Measurements from ENCODE around the gene SCN3A. TPM values are rescaled to one million over a fixed set of nuclear protein-coding genes. Genes with fewer than 3 reads are reported as not detected.

SCN3A gene
- polyA plus RNA-seq, 1 donor (not counting 4 experiments of a cell fraction or from before 2014, with no cell fraction given) = 0.01 TPM

- no peak for DNase-seq (ENCODE audit: low read depth, low spot score)
- dilution Hi-C loops (cut with MboI; ENCODE audit: extremely low pct_ligation_motif_present, low sequenced_read_pairs) = no loop called here
- Histone ChIP-seq H3K79me2 (ENCODE audit: control insufficient read depth, insufficient read depth, low read length) (no peaks in the 10 kb centered on the region), H3K9me1 (ENCODE audit: control insufficient read depth, extremely low read depth, insufficient read depth, low read length) (no peaks in the 10 kb centered on the region), H3K4me1 (ENCODE audit: control insufficient read depth, extremely low read depth, insufficient read depth, low read length) (no peaks in the 10 kb centered on the region), H2AFZ (ENCODE audit: control insufficient read depth, low read length) (no peak overlapping the region), H3K4me2 (ENCODE audit: control insufficient read depth, extremely low read depth, insufficient read depth, low read depth, low read length) (no peak overlapping the region), H3K27me3 (ENCODE audit: control insufficient read depth, extremely low read depth, insufficient read depth, low read length) (no peaks in the 10 kb centered on the region), H3K9me3 (ENCODE audit: control insufficient read depth, low read depth, low read length) (no peaks in the 10 kb centered on the region), H3K4me3 (ENCODE audit: control insufficient read depth in 2 of 3, extremely low read depth in 1 of 3, insufficient read depth in 2 of 3, low read depth in 1 of 3, low read length in 3 of 3) (no peak overlapping the region), H3K36me3 (ENCODE audit: control insufficient read depth in 2 of 2, extremely low read depth in 1 of 2, insufficient read depth in 2 of 2, low read length in 2 of 2) (no peaks in the 10 kb centered on the region), H3K27ac (ENCODE audit: control insufficient read depth, insufficient read depth, low read length) (no peak overlapping the region), H4K20me1 (ENCODE audit: control insufficient read depth, extremely low read depth, insufficient read depth, low read length) (no peaks in the 10 kb centered on the region), H3K9ac (ENCODE audit: control insufficient read depth, extremely low read depth, insufficient read depth, low read length) (no peak overlapping the region)
- no peak for TF ChIP-seq CTCF (optimal IDR thresholded peaks at IDR 0.05 in 1 of 3, IDR thresholded peaks at IDR 0.05 in 1 of 3, conservative IDR thresholded peaks at IDR 0.05 in 1 of 3; ENCODE audit: extremely low read depth in 1 of 3, insufficient read depth in 2 of 3, low read length in 3 of 3)
- TF ChIP-seq EZH2 (IDR thresholded peaks at IDR 0.05; ENCODE audit: low read length) = no peak
- no peak for FAIRE-seq
These were observed 21.1 kb upstream of the SCN3A start for GRCh38 chr2:165224941-165225340.

GRCh38 chr2:165219481-165219880 lies 15.6 kb upstream of the SCN3A start:
- no peaks in the 10 kb centered on the region for H3K9me1 ChIP-seq (ENCODE audit: control insufficient read depth, extremely low read depth, insufficient read depth, low read length)
- DNase-seq (ENCODE audit: low read depth, low spot score) = no peak
- no peaks in the 10 kb centered on the region for H3K4me1 ChIP-seq (ENCODE audit: control insufficient read depth, extremely low read depth, insufficient read depth, low read length)
- H4K20me1 ChIP-seq (ENCODE audit: control insufficient read depth, extremely low read depth, insufficient read depth, low read length) = no peaks in the 10 kb centered on the region
- H3K4me3 ChIP-seq (ENCODE audit: control insufficient read depth in 2 of 3, extremely low read depth in 1 of 3, insufficient read depth in 2 of 3, low read depth in 1 of 3, low read length in 3 of 3) = no peak overlapping the region
- H3K27me3 ChIP-seq (ENCODE audit: control insufficient read depth, extremely low read depth, insufficient read depth, low read length) = no peaks in the 10 kb centered on the region
- no peaks in the 10 kb centered on the region for H3K9me3 ChIP-seq (ENCODE audit: control insufficient read depth, low read depth, low read length)
- no peak overlapping the region for H3K9ac ChIP-seq (ENCODE audit: control insufficient read depth, extremely low read depth, insufficient read depth, low read length)
- no peak overlapping the region for H3K27ac ChIP-seq (ENCODE audit: control insufficient read depth, insufficient read depth, low read length)
- H3K79me2 ChIP-seq (ENCODE audit: control insufficient read depth, insufficient read depth, low read length) = no peaks in the 10 kb centered on the region
- no peak overlapping the region for H3K4me2 ChIP-seq (ENCODE audit: control insufficient read depth, extremely low read depth, insufficient read depth, low read depth, low read length)
- no peak for FAIRE-seq
- dilution Hi-C loops (cut with MboI; ENCODE audit: extremely low pct_ligation_motif_present, low sequenced_read_pairs) = no loop called here
- H2AFZ ChIP-seq (ENCODE audit: control insufficient read depth, low read length) = no peak overlapping the region
- no peak for TF ChIP-seq EZH2 (IDR thresholded peaks at IDR 0.05; ENCODE audit: low read length)
- TF ChIP-seq CTCF (optimal IDR thresholded peaks at IDR 0.05 in 1 of 3, IDR thresholded peaks at IDR 0.05 in 1 of 3, conservative IDR thresholded peaks at IDR 0.05 in 1 of 3; ENCODE audit: extremely low read depth in 1 of 3, insufficient read depth in 2 of 3, low read length in 3 of 3) = no peak
- H3K36me3 ChIP-seq (ENCODE audit: control insufficient read depth in 2 of 2, extremely low read depth in 1 of 2, insufficient read depth in 2 of 2, low read length in 2 of 2) = no peaks in the 10 kb centered on the region
